ENCODE results near the gene TEX13A.

TEX13A gene

GRCh38 chrX:105173071-105173470, 47.4 kb downstream of the TEX13A start:
- DNase-seq (ENCODE audit: low spot score) = no peak
